H1 (cell line): ENCODE data around the gene TMEM254. TPM values are rescaled to one million over a fixed set of nuclear protein-coding genes. Genes with fewer than 3 reads are reported as not detected.
A peak's percentile ranks its signal among the peaks of the same experiment; 100 is the strongest.
"Not testable (repeated sequence)": the region's sequence is repeated elsewhere in the genome, so short reads cannot be mapped to it uniquely, and the experiment has no call there.

Source experiments
- CTCF ChIA-PET: fragments of 300-600 bp; sonication (Branson Sonifier 250); formaldehyde crosslinking; loops from one replicate; lab custom pipeline; 2021; ENCODE audit not compliant: partially characterized antibody; lab: Charles Lee
- POLR2A ChIA-PET: fragments of 300-600 bp; sonication (Branson Sonifier 250); formaldehyde crosslinking; loops from one replicate; lab custom pipeline; 2021; ENCODE audit warnings: inconsistent platforms; ENCODE audit not compliant: partially characterized antibody; lab: Charles Lee
- DNase-seq, 2 experiments: peaks; one replicate each; pipeline versions ENCODE4 v3.0.0 to v3.0.0-alpha.2; 2010 to 2022; ENCODE audit warnings: low spot score in 2 of 2, low read depth in 1 of 2, mixed read lengths in 1 of 2
- FAIRE-seq: peaks from 2 replicates; lab custom pipeline; 2011; peaks lifted over from hg19 to GRCh38; lab: Jason Lieb, UNC
- H2AFZ ChIP-seq: 2 replicates; pipeline ENCODE4 v1.8.1; 2012; ENCODE audit warnings: low read length, inconsistent platforms
- H2AK5ac ChIP-seq: 2 replicates; pipeline ENCODE4 v1.6.1; 2013; ENCODE audit warnings: low read depth, low read length
- H2BK120ac ChIP-seq: replicated peaks from 2 replicates; pipeline ENCODE3; 2013; ENCODE audit warnings: low read depth, low read length, inconsistent platforms
- H2BK12ac ChIP-seq: 2 replicates; pipeline ENCODE4 v1.6.1; 2013; ENCODE audit warnings: low read depth, low read length
- H2BK15ac ChIP-seq: 2 replicates; pipeline ENCODE4 v1.6.1; 2013; ENCODE audit warnings: low read length
- H2BK20ac ChIP-seq: 2 replicates; pipeline ENCODE4 v1.6.1; 2013; ENCODE audit warnings: low read length
- H2BK5ac ChIP-seq: 2 replicates; pipeline ENCODE4 v1.6.1; 2013; ENCODE audit warnings: low read depth, low read length
- H3K14ac ChIP-seq: 2 replicates; pipeline ENCODE4 v1.6.1; 2013; ENCODE audit warnings: inconsistent platforms; ENCODE audit not compliant: insufficient read length
- H3K18ac ChIP-seq: 2 replicates; pipeline ENCODE4 v1.6.1; 2013; ENCODE audit warnings: low read length; ENCODE audit errors: extremely low read depth
- H3K23ac ChIP-seq: 2 replicates; pipeline ENCODE4 v1.6.1; 2013; ENCODE audit warnings: inconsistent platforms; ENCODE audit not compliant: insufficient read length
- H3K23me2 ChIP-seq: 2 replicates; pipeline ENCODE4 v1.6.1; 2013; ENCODE audit warnings: low read depth, low read length
- H3K27ac ChIP-seq: 2 replicates; pipeline ENCODE4 v1.6.1; 2011; ENCODE audit warnings: low read depth, low read length, inconsistent platforms
- H3K27me3 ChIP-seq, 4 experiments: replicated peaks in 1 of 4; 1 replicate in 1 of 4; 2 replicates in 3 of 4; pipeline versions ENCODE4 v1.6.1 to v1.8.1; 2011 to 2013; ENCODE audit warnings: low read length in 3 of 4, mild to moderate bottlenecking in 3 of 4, inconsistent platforms in 2 of 4, mixed read lengths in 2 of 4, moderate library complexity in 1 of 4; ENCODE audit not compliant: control insufficient read depth in 3 of 4, insufficient read depth in 3 of 4; ENCODE audit errors: extremely low read depth in 1 of 4
- H3K36me3 ChIP-seq, 4 experiments: 2 replicates each; pipeline versions ENCODE4 v1.6.1 to v1.8.1; 2011 to 2013; ENCODE audit warnings: mild to moderate bottlenecking in 4 of 4, low read length in 3 of 4, moderate library complexity in 2 of 4, control low read depth in 1 of 4, inconsistent platforms in 1 of 4; ENCODE audit not compliant: insufficient read depth in 4 of 4, control insufficient read depth in 2 of 4
- H3K4ac ChIP-seq: replicated peaks from 2 replicates; pipeline ENCODE3; 2013; ENCODE audit warnings: low read length, low read depth, mixed read lengths, inconsistent platforms; ENCODE audit not compliant: insufficient read length
- H3K4me1 ChIP-seq, 4 experiments: replicated peaks in 1 of 4; 1 replicate in 1 of 4; 2 replicates in 3 of 4; pipeline versions ENCODE4 v1.6.1 to v1.8.1; 2011 to 2013; ENCODE audit warnings: low read length in 3 of 4, inconsistent platforms in 2 of 4, mixed read lengths in 1 of 4; ENCODE audit not compliant: insufficient read depth in 4 of 4, control insufficient read depth in 3 of 4
- H3K4me2 ChIP-seq, 2 experiments: 2 replicates each; pipeline versions ENCODE4 v1.6.1 to v1.8.1; 2011 to 2013; ENCODE audit warnings: low read depth in 2 of 2, low read length in 2 of 2, control low read depth in 1 of 2, inconsistent platforms in 1 of 2, mild to moderate bottlenecking in 1 of 2; ENCODE audit not compliant: insufficient read depth in 1 of 2
- H3K4me3 ChIP-seq, 4 experiments: fragments of 200-600, 300-600 bp in 1 of 4; sonication (generic), shearing (Covaris generic), sonication (Bioruptor Twin) in 1 of 4; 2 replicates each; pipeline versions ENCODE4 v1.5.1 to v1.8.1; 2011 to 2016; ENCODE audit warnings: low read length in 4 of 4, low read depth in 3 of 4, control low read depth in 2 of 4, inconsistent platforms in 2 of 4, mild to moderate bottlenecking in 2 of 4, mixed read lengths in 1 of 4, moderate library complexity in 1 of 4; ENCODE audit not compliant: insufficient read depth in 2 of 4; ENCODE audit errors: extremely low read depth in 1 of 4
- H3K56ac ChIP-seq: replicated peaks from 2 replicates; pipeline ENCODE3; 2013; ENCODE audit warnings: low read depth, mild to moderate bottlenecking, mixed read lengths, low read length, inconsistent platforms; ENCODE audit not compliant: insufficient read length
- H3K79me1 ChIP-seq: 2 replicates; pipeline ENCODE4 v1.6.1; 2013; ENCODE audit warnings: low read depth, low read length, control low read depth
- H3K79me2 ChIP-seq, 2 experiments: 2 replicates each; pipeline versions ENCODE4 v1.6.1 to v1.8.1; 2012 to 2013; ENCODE audit warnings: low read length in 2 of 2, mild to moderate bottlenecking in 2 of 2, inconsistent platforms in 1 of 2; ENCODE audit not compliant: insufficient read depth in 2 of 2, control insufficient read depth in 1 of 2
- H3K9ac ChIP-seq, 4 experiments: replicated peaks in 1 of 4; 1 replicate in 1 of 4; 2 replicates in 3 of 4; pipeline versions ENCODE4 v1.6.1 to v1.8.1; 2011 to 2013; ENCODE audit warnings: low read depth in 3 of 4, low read length in 3 of 4, control low read depth in 2 of 4, mild to moderate bottlenecking in 2 of 4, moderate library complexity in 2 of 4, inconsistent platforms in 1 of 4; ENCODE audit errors: extremely low read depth in 1 of 4
- H3K9me3 ChIP-seq, 2 experiments: 2 replicates each; pipeline versions ENCODE4 v1.6.1 to v1.8.1; 2012 to 2013; ENCODE audit warnings: mild to moderate bottlenecking in 2 of 2, moderate library complexity in 2 of 2, control low read depth in 1 of 2, inconsistent platforms in 1 of 2, low read depth in 1 of 2, low read length in 1 of 2, mixed read lengths in 1 of 2; ENCODE audit not compliant: insufficient read depth in 2 of 2
- H4K20me1 ChIP-seq, 2 experiments: replicated peaks in 1 of 2; 2 replicates each; pipeline versions ENCODE3 to v1.8.1; 2011 to 2013; ENCODE audit warnings: inconsistent platforms in 2 of 2, low read length in 2 of 2, mild to moderate bottlenecking in 1 of 2; ENCODE audit not compliant: insufficient read depth in 2 of 2, control insufficient read depth in 1 of 2
- H4K5ac ChIP-seq: 2 replicates; pipeline ENCODE4 v1.6.1; 2013; ENCODE audit warnings: low read length, low read depth, mixed read lengths, inconsistent platforms; ENCODE audit not compliant: insufficient read length
- H4K8ac ChIP-seq: 2 replicates; pipeline ENCODE4 v1.8.0; 2013; ENCODE audit warnings: mild to moderate bottlenecking, moderate library complexity, low read length, inconsistent platforms; ENCODE audit not compliant: insufficient read depth; ENCODE audit errors: extremely low read depth
- H4K91ac ChIP-seq: replicated peaks from 2 replicates; pipeline ENCODE3; 2013; ENCODE audit warnings: low read length, mixed read lengths, inconsistent platforms; ENCODE audit not compliant: insufficient read length
- CTCF ChIP-seq, 3 experiments: IDR thresholded peaks; 1 replicate in 2 of 3; 2 replicates in 1 of 3; pipeline versions ENCODE4 v1.5.1 to v1.6.1; 2011; ENCODE audit warnings: low read length in 3 of 3, mild to moderate bottlenecking in 3 of 3, inconsistent platforms in 2 of 3, low read depth in 1 of 3, moderate library complexity in 1 of 3; ENCODE audit not compliant: insufficient read depth in 1 of 3; ENCODE audit errors: control extremely low read depth in 1 of 3
- RAD21 ChIP-seq, 2 experiments: IDR thresholded peaks in 1 of 2; conservative IDR thresholded peaks in 1 of 2; 2 replicates each; pipeline ENCODE4 v1.6.1; 2011; ENCODE audit warnings: low read depth in 2 of 2, low read length in 2 of 2, improper control_type of control experiment in 1 of 2, inconsistent platforms in 1 of 2, mild to moderate bottlenecking in 1 of 2, moderate library complexity in 1 of 2
- YY1 ChIP-seq: IDR thresholded peaks from 2 replicates; pipeline ENCODE4 v1.6.1; 2011; ENCODE audit warnings: low read depth, mild to moderate bottlenecking, low read length
- WGBS, 2 experiments: shearing (Covaris generic) in 1 of 2; methylation state at CpG; one replicate each; pipeline versions ENCODE4 v1.1.6 to v1.1.7; 2013 to 2015; ENCODE audit warnings: low lambda C conversion rate in 2 of 2, mixed read lengths in 2 of 2, inconsistent platforms in 1 of 2, low coverage in 1 of 2, missing lambda C conversion rate in 1 of 2; ENCODE audit not compliant: insufficient replicate concordance in 2 of 2, insufficient coverage in 1 of 2, insufficient read length in 1 of 2; ENCODE audit errors: extremely low coverage in 1 of 2, missing lambda C conversion rate in 1 of 2; 5-methylcytosine and 5-hydroxymethylcytosine counted together
- polyA plus RNA-seq, 7 experiments: library from polyadenylated mRNA; depleted of rRNA in 3 of 7; stranded (reverse) in 5 of 7; unstranded in 2 of 7; fragments of >200 nt in 5 of 7; fragments of 200-250 nt in 2 of 7; gene quantifications; 1 replicate in 5 of 7; 2 replicates in 1 of 7; 4 replicates in 1 of 7; pipeline versions ENCODE4 v1.2.1 to v1.2.3, GENCODE V29; 2011 to 2013; ENCODE audit warnings: missing spikeins in 2 of 7, mixed read lengths in 2 of 7
- total RNA-seq: library from RNA; stranded (reverse); fragmentation: NEBNext Ultra II Directional; extraction: Animal tissue kit (Norgen Biotek cat#: 25700); gene quantifications from 2 replicates; pipeline ENCODE4 v1.2.1, GENCODE V29; 2021

The TMEM254 gene
- total and polyA plus RNA-seq, 2 of the 8 experiments (the other 6 are each of a cell fraction or from before 2014, with no cell fraction given): 26.9 to 61.2 TPM

DNA sequence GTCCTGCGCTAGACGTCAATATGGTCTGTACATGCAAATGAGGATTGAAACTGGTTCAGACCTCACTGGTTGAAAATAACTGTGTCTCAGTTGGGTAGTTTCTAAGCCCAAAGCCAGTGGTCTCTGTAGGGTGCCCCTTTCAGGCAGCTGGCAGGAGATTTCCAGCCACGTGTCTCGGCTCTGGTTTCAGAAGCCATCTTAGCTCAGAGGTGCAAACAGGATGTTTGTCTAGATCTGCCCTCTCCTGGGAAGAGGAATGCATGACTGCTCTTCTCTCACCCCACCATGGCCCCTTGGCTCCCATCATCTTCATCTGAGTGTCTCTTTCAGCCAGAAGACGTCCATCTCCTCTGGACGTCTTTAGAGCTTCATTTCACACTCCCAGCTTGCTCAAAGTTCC is 33.5 kb upstream of the TMEM254 start:
- H2BK20ac ChIP-seq, H4K8ac ChIP-seq, H4K5ac ChIP-seq, H2BK120ac ChIP-seq, H3K27me3 ChIP-seq, H3K27ac ChIP-seq, H4K91ac ChIP-seq, POLR2A ChIA-PET, H3K4me1 ChIP-seq, H4K20me1 ChIP-seq, H2AFZ ChIP-seq, H2BK5ac ChIP-seq, DNase-seq, H3K18ac ChIP-seq, H3K9ac ChIP-seq, H3K23me2 ChIP-seq, H3K9me3 ChIP-seq, H2BK12ac ChIP-seq, H3K14ac ChIP-seq, H3K79me1 ChIP-seq, H3K23ac ChIP-seq, H2AK5ac ChIP-seq, H3K4me3 ChIP-seq, H3K36me3 ChIP-seq, H2BK15ac ChIP-seq, H3K4me2 ChIP-seq, H3K4ac ChIP-seq, H3K56ac ChIP-seq, H3K79me2 ChIP-seq: not testable (repeated sequence)
- WGBS, 2 experiments: 97% methylated on average over 4 of the region's 6 CpGs; no CpG with 5 or more reads in 1 of the 2 experiments
- peak; percentile 23 to 43; a peak in 3 of 4 replicates for TF ChIP-seq RAD21 (IDR thresholded peaks at IDR 0.05 in 1 of 2, conservative IDR thresholded peaks at IDR 0.05 in 1 of 2; ENCODE audit: low read depth in 2 of 2, low read length in 2 of 2)
- TF ChIP-seq CTCF (IDR thresholded peaks at IDR 0.05; ENCODE audit: control extremely low read depth in 1 of 3, insufficient read depth in 1 of 3, low read depth in 1 of 3, low read length in 3 of 3): peak in 1 of 3 experiments; percentile 24; a peak in 1 of 4 replicates
- 0 out of 2 replicates have a peak, but pooled peaks have one; percentile 30 for TF ChIP-seq YY1
- CTCF ChIA-PET: interaction anchor here (0.6 to 7.9 kb wide), 15 partner anchors 9 to 512 kb away, joined by 3 to 69 read pairs (median 4); no protein-coding TSS in a partner anchor
- FAIRE-seq: peak; percentile 73
